Calu3 (cell line): Measurements from ENCODE around the gene DEK. TPM values are rescaled to one million over a fixed set of nuclear protein-coding genes. Genes with fewer than 3 reads are reported as not detected.

Experiments used
- BruUV-seq: library from RNA; stranded (reverse); fragments of 400-500 nt; replicated peaks from 2 replicates; lab custom pipeline; 2021; lab: Mats Ljungman, UMichigan
- CTCF ChIA-PET: fragments of 300-600 bp; sonication (Branson Sonifier 250); formaldehyde crosslinking; loops from one replicate; lab custom pipeline; 2022; ENCODE audit warnings: antibody characterized with exemption; lab: Charles Lee
- DNase-seq: peaks from one replicate; pipeline ENCODE4 v3.0.0; 2022
- H3K27ac Mint-ChIP-seq: one replicate; pipeline ENCODE4 v1.8.0; 2022; ENCODE audit warnings: mixed read lengths; ENCODE audit not compliant: unreplicated experiment
- H3K27me3 Mint-ChIP-seq: one replicate; pipeline ENCODE4 v1.8.0; 2022; ENCODE audit warnings: mixed read lengths; ENCODE audit not compliant: unreplicated experiment
- H3K36me3 Mint-ChIP-seq: one replicate; pipeline ENCODE4 v1.8.0; 2022; ENCODE audit warnings: mild to moderate bottlenecking, moderate library complexity, mixed read lengths; ENCODE audit not compliant: insufficient read depth, unreplicated experiment
- H3K4me1 Mint-ChIP-seq: one replicate; pipeline ENCODE4 v1.8.0; 2022; ENCODE audit warnings: mild to moderate bottlenecking, low read depth, mixed read lengths; ENCODE audit not compliant: unreplicated experiment
- H3K4me3 Mint-ChIP-seq: one replicate; pipeline ENCODE4 v1.8.0; 2022; ENCODE audit warnings: mild to moderate bottlenecking, low read depth, moderate library complexity, mixed read lengths; ENCODE audit not compliant: unreplicated experiment
- H3K9me3 Mint-ChIP-seq: one replicate; pipeline ENCODE4 v1.8.0; 2022; ENCODE audit warnings: low read depth, mixed read lengths; ENCODE audit not compliant: unreplicated experiment
- CTCF ChIP-seq: fragments of 200-600 bp; IDR thresholded peaks from one replicate; pipeline ENCODE4 v1.8.0; 2022; ENCODE audit warnings: antibody characterized with exemption; ENCODE audit not compliant: unreplicated experiment
- intact Hi-C: fragments of 100-400 bp; cut with micrococcal nuclease; formaldehyde crosslinking; loops from one replicate; pipeline ENCODE4 v1.10.0; 2022; ENCODE audit not compliant: unreplicated experiment
- total RNA-seq: library from RNA; stranded (reverse); gene quantifications from 2 replicates; pipeline ENCODE4 v1.2.3, GENCODE V29; 2022

DEK gene
- total RNA-seq, 1 experiment from 2014 or later = 108 TPM

- peaks cover 7% of the 10 kb centered on the region for H3K4me1 Mint-ChIP-seq
- no peak for DNase-seq
- no peaks in the 10 kb centered on the region for H3K27me3 Mint-ChIP-seq
- CTCF ChIA-PET = interaction anchor here (0.6 kb wide), 2 partner anchors 131 to 314 kb away, joined by 4 read pairs; no protein-coding TSS in a partner anchor
- intact Hi-C loops = loop anchor here (5.0 to 10.0 kb wide), 2 partner anchors 114 to 223 kb away; partner anchors contain the start of genes KDM1B and TPMT
- no peak overlapping the region for H3K27ac Mint-ChIP-seq
- H3K36me3 Mint-ChIP-seq = peaks cover 13% of the 10 kb centered on the region
- no peaks in the 10 kb centered on the region for H3K9me3 Mint-ChIP-seq
- BruUV-seq = no TSS peak
- H3K4me3 Mint-ChIP-seq = no peak overlapping the region
- TF ChIP-seq CTCF = no peak
Measured at GRCh38 chr6:18269253-18269652, 4.9 kb upstream of the DEK start.

GRCh38 chr6:18268066-18268465 lies 3.7 kb upstream of the DEK start:
- Mint-ChIP-seq H3K27me3 (no peaks in the 10 kb centered on the region), H3K4me3 (no peak overlapping the region), H3K9me3 (no peaks in the 10 kb centered on the region), H3K4me1 (peaks cover 7% of the 10 kb centered on the region), H3K27ac (no peak overlapping the region), H3K36me3 (peaks cover 24% of the 10 kb centered on the region)
- intact Hi-C loops = loop anchor here (5.0 to 10.0 kb wide), 2 partner anchors 113 to 224 kb away; partner anchors contain the start of genes KDM1B and TPMT
- BruUV-seq = no TSS peak
- no peak for TF ChIP-seq CTCF
- DNase-seq = no peak
- CTCF ChIA-PET = no interaction called here

- no peak for DNase-seq
- intact Hi-C loops = loop anchor here (5.0 to 10.0 kb wide), 2 partner anchors 112 to 226 kb away; partner anchors contain the start of genes KDM1B and TPMT
- H3K27me3 Mint-ChIP-seq = no peaks in the 10 kb centered on the region
- H3K36me3 Mint-ChIP-seq = peaks cover 40% of the 10 kb centered on the region
- H3K27ac Mint-ChIP-seq = no peak overlapping the region
- no peaks in the 10 kb centered on the region for H3K9me3 Mint-ChIP-seq
- peaks cover 17% of the 10 kb centered on the region for H3K4me1 Mint-ChIP-seq
- no TSS peak for BruUV-seq
- no peak overlapping the region for H3K4me3 Mint-ChIP-seq
- CTCF ChIA-PET = no interaction called here
- TF ChIP-seq CTCF = no peak
Measured at GRCh38 chr6:18266523-18266912, 2.2 kb upstream of the DEK start.

GRCh38 chr6:18265787-18266522 lies 1.6 kb upstream of the DEK start:
- TF ChIP-seq CTCF = no peak
- no peaks in the 10 kb centered on the region for H3K9me3 Mint-ChIP-seq
- H3K4me3 Mint-ChIP-seq = peak overlapping the region; percentile 79
- CTCF ChIA-PET = interaction anchor here (0.6 kb wide), 2 partner anchors 9 to 26 kb away, joined by 3 read pairs; no protein-coding TSS in a partner anchor
- H3K27me3 Mint-ChIP-seq = no peaks in the 10 kb centered on the region
- peaks cover 23% of the 10 kb centered on the region for H3K4me1 Mint-ChIP-seq
- no TSS peak for BruUV-seq
- peak overlapping the region; percentile 68 for H3K27ac Mint-ChIP-seq
- intact Hi-C loops = loop anchor here (5.0 to 10.0 kb wide), 2 partner anchors 111 to 226 kb away; partner anchors contain the start of genes KDM1B and TPMT
- peaks cover 43% of the 10 kb centered on the region for H3K36me3 Mint-ChIP-seq
- DNase-seq = no peak
